ENCODE measurements around the gene GIT2.

- no peak for TF ChIP-seq CTCF (IDR thresholded peaks at IDR 0.05 in 8 of 11, conservative IDR thresholded peaks at IDR 0.05 in 3 of 11)
- no peak for TF ChIP-seq POLR2AphosphoS5 (IDR thresholded peaks at IDR 0.05)
- no peak for TF ChIP-seq POLR2A (IDR thresholded peaks at IDR 0.05)
Measured at GRCh38 chr12:110001596-110001995, 5.4 kb upstream of the GIT2 start.

Measured in spleen (tissue), 7 donors.